HG03571 (cell line): ENCODE results near the gene ATCAY.

Experiments used
- ATAC-seq: cut with Tn5 transposase; IDR thresholded peaks from one replicate; pipeline ENCODE4 v1.9.1; 2021; ENCODE audit not compliant: unreplicated experiment

Gene ATCAY, protein sequence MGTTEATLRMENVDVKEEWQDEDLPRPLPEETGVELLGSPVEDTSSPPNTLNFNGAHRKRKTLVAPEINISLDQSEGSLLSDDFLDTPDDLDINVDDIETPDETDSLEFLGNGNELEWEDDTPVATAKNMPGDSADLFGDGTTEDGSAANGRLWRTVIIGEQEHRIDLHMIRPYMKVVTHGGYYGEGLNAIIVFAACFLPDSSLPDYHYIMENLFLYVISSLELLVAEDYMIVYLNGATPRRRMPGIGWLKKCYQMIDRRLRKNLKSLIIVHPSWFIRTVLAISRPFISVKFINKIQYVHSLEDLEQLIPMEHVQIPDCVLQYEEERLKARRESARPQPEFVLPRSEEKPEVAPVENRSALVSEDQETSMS

DNA sequence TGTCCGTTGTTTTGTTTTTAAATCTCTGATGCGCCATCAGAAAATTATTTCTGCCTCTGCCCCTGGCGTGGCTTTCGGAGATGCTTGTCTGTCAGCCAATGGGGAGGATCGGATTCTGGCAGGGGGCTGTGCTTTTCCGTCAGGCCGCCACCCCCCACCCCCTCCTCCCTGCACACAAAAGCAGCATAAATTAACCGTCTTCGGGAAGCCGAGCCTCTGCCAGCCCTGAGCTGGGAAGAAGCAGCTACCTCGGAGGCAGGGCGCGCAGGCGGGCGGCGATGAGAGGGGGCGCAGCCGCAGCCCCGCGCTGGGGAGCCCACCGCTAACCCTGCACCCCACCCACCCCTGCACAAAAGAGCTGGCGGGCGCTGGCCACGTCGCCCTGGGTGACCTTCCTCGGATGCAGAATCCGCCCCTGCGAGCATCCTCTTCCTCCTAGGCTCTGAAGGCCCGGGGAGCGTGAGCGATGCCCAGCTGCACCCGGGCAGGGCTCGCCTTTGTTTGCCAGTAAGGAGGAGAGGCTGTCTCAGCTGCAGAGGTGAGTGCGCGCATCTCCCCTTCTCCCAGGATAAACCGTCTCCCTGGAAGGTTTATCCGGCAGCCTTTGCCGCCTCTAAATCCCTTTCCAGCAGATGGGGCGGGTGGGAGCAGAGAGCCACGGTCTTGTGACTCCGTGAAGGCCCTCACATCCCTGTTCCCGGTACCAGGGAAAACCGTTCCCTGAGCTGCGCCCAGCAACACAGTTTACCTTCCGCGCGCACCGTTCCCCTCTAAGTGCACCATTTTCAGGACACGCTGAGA, at the start of gene ATCAY:
Gene ATCAY, plus strand, starts transcription at position 215 of the 801 bp plus-strand sequence. CDS start 5,083 bp downstream, outside the sequence.
- ATAC-seq: no peak

DNA sequence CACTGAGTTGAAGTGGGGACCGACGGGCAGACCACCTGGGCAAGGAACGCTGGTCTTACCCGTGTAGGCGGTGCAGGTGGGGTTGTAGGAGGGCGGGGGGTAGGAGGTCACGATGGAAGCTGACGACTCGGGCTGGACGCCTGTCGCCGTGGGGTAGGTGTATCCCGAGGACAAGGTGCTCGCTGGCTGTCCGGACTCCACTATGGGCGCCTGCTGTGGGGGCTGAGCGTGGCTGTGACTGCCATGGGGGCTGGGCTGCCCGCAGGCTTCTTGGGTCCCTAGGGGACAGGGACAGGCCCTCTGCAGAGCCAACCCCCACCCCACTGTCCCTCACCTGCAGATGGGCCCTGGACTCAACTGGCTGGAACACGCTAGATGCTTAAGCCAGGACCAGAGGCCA, 48.9 kb upstream of the ATCAY start:
- ATAC-seq: no peak

GRCh38 chr19:3832001-3832400, 48.5 kb upstream of the ATCAY start:
- no peak for ATAC-seq

DNA sequence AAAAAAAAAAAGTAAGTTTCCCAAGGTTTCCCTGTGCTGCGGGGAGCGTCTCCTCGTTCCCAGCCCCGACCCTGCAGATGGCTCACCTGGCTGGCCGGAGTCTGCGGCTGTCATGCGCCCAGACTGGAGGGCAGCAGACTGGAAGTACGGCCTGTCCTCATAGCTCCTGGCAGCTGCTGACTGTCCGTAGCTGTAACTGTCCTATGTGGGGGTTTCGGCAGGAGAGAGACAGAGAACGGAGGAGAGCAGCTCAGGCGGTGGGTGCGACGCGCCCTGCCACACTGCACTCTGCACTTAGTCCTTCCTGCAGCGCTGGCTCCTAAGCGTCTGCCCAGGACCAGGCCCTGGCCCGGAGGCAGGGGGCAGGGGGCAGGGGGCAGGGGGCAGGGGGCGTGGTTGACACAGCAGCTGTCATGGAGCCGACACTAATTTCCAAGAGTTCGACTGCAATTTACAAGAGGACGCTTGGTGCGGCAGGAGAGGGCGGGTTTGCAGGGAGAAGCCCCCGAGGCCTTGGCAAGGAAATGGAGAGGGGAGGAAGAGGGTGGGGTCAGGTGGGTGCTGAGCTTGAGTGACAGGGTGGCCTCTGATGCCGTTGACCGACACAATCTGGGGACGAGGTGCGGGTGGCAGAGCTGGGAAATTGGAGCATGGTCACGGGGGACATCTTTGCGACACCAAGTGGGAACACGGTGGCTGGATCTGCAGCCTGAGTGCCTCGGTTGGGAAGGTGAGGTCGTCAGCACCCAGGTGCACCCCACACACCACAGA, 46.7 kb upstream of the ATCAY start:
- ATAC-seq: no peak

DNA sequence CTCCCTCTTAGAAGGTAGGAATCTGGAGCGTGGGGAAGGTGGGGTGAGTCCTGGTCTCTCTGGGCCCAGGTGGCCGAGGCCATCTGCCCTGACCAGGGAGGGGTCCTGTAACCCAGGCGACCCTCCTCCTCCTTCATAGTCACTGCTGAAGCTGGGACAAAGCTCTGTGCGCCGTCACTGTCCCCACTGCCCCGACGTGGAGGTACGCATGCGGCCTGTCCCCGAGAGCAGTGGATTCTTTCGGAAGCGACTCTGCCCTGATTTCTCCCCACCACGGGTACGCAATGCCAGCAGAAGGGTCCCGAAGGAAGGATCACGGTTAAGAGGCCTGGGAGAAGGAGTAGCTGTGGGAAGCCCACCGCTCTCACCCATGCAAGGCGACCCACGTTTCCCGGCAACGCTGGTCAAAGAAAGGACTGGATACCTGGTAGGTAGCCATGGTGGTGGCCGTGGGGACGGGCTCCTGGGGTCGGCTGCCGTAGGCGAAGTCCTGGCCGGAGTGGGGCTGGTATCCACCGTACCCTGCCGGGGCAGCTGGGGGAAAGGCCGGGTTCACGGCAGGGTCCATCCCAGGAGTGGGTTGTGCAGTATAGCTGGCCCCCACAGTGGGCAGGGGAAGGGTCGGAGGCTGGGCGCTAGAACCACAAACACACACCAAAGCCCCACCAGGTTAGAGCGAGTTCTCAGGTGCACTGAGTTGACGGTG, 46.0 kb upstream of the ATCAY start:
- no peak for ATAC-seq

DNA sequence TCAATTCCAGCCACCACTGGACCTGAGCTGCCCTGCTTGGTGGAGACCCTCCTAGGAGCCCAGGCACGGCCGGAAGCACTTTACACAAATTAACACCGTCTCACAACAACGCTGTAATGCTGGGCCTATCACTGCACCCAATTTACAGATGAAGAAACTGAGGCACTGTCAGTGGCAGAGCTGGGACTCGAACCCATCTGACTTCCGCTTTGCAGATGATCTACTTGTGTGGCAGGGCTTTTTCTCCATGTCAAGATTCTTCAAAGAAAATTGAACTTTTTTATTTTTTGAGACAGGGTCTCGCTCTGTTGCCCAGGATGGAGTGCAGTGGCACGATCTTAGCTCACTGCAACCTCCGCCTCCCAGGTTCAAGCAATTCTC, 45.4 kb upstream of the ATCAY start:
- ATAC-seq: no peak

DNA sequence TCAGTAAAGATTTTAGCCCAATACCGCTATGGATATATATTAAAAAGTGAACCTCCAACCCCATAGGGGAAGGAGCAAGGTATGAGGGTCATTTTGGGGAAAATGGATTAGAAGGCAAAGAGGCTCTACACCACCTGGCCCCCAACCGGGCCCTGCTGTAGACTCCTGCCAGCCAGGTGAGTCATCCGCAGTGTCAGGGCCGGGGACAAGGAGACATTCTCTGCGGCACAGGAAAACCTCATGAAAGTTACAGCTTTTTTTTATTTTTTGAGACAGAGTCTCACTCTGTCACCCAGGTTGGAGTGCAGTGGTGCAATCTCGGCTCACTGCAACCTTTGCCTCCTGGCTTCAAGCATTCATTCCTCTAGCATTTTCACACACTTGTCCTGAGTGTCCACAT, 43.6 kb upstream of the ATCAY start:
- no peak for ATAC-seq

DNA sequence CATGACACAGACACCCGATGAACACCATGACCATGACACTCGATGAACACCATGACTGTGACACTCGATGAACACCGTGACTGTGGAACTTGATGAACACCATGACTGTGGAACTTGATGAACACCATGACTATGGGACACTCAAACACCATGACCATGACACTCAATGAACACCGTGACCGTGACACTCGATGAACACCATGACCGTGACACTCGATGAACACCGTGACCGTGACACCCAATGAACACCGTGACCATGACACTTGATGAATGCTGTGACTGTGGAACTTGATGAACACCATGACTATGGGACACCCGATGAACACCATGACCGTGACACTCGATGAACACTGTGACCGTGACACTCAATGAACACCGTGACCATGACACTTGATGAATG, 43.2 kb upstream of the ATCAY start:
- no peak for ATAC-seq

DNA sequence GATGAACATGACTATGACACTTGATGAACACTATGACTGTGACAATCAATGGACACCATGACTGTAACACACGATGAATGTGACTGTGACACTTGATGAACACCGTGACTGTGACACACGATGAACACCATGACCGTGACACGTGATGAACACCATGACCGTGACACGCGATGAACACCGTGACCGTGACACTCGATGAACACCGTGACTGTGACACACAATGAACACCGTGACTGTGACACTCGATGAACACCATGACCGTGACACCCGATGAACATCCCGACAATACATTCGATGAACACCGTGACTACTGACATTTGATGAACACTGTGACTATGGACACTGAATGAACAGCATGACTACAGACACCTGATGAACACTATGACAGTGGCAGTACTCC, 42.6 kb upstream of the ATCAY start:
- no peak for ATAC-seq

DNA sequence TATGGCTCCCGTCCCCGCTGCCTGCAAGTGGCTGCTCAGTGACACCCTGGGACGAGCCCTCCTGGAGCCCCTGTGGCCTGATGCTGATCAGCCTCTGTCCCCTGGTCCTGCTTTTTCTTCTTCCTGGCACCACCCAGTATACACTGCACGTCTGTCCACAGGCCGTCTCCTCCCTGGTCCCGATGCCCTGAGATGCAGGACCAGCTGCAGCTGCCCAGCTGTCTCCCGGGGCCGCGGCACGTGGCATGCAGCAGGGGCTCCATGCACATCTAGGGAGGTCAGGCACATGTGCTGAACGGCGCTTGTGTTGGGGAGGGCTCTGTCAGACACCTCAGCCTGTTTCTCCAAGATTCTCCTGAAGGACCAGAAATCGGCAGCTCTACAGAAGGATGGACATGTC, 41.8 kb upstream of the ATCAY start:
- no peak for ATAC-seq

- ATAC-seq: no peak
Measured at GRCh38 chr19:3839941-3840340, 40.5 kb upstream of the ATCAY start.

DNA sequence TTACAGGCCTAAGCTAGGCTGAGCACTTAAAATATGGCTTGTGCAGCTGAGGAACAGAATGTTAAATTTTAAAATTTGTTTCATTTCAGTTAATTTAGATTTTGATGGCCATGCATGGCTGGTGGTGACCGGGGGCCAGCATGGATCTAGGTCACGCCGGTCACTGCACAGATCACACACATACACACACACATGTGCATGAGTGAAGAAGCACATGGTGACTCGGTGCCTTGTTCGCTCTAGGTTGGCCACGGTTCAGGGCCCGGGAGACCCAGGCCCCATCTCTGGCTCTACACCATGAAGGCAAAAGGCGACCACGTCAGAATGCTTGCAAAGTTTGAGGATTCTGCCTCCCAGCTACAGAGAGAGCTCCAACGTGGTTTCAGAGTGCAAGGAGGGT, 39.7 kb upstream of the ATCAY start:
- ATAC-seq: no peak

GRCh38 chr19:3842948-3843347, 37.5 kb upstream of the ATCAY start:
- ATAC-seq: no peak

GRCh38 chr19:3844596-3844995, 35.9 kb upstream of the ATCAY start:
- no peak for ATAC-seq

DNA sequence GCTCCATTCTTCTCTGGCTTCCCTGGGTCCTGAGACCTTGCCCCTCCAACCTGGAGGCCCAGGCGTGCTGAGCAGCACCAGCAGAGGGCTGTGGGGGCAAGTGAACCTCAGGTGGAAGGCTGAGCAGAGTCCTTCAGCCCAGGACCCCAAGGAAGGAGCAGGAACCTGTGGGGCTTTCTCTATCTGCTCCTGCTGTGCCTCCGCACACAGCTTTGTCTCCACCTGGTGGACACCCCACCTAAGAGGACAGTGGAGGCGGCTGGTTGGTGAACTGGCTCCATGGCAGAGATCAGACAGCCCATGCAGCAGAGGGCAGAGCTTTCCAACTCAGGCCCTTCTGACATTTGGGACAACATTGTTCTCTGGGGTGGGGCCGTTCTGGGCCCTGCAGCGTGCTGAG, 31.4 kb upstream of the ATCAY start:
- ATAC-seq: no peak

- no peak for ATAC-seq
Measured at GRCh38 chr19:3849787-3850186, 30.7 kb upstream of the ATCAY start.

GRCh38 chr19:3850320-3850972, 30.0 kb upstream of the ATCAY start:
- no peak for ATAC-seq

GRCh38 chr19:3851254-3852176, 29.0 kb upstream of the ATCAY start:
- no peak for ATAC-seq

DNA sequence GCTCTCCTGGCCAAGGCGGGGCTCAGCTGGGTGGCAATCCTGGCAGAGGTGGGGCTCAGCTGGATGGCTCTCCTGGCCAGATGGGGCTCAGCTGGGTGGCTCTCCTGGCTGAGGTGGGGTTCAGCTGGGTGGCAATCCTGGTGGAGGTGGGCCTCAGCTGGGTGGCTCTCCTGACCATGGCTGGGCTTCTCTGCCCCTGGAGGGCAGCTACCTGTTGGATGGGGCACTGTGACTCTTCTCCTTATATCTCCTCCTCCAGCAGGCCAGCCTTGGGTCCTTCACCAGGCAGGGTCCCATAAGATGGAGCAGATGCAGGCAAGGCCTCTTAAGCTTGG, 28.3 kb upstream of the ATCAY start:
- no peak for ATAC-seq
